ENCODE data around the gene EXOC6B. TPM values are rescaled to one million over a fixed set of nuclear protein-coding genes. Genes with fewer than 3 reads are reported as not detected.

Gene EXOC6B
- total RNA-seq, 1 donor from 2014 or later: 45.6 TPM

- Mint-ChIP-seq H3K9me3 (ENCODE audit: unreplicated experiment) (no peaks in the 10 kb centered on the region), H3K36me3 (ENCODE audit: low read depth, unreplicated experiment) (no peaks in the 10 kb centered on the region), H3K27ac (ENCODE audit: unreplicated experiment) (no peak overlapping the region), H3K27me3 (ENCODE audit: unreplicated experiment) (peaks cover 9% of the 10 kb centered on the region), H3K4me1 (ENCODE audit: unreplicated experiment) (no peaks in the 10 kb centered on the region), H3K4me3 (ENCODE audit: unreplicated experiment) (no peak overlapping the region)
- no peak for TF ChIP-seq CTCF (IDR thresholded peaks at IDR 0.05; ENCODE audit: unreplicated experiment)
- peak; percentile 1 for DNase-seq (ENCODE audit: low spot score)
Observed at GRCh38 chr2:72129681-72130340, 696.0 kb downstream of the EXOC6B start.

- H3K9me3 Mint-ChIP-seq (ENCODE audit: unreplicated experiment): no peaks in the 10 kb centered on the region
- no peak overlapping the region for H3K4me3 Mint-ChIP-seq (ENCODE audit: unreplicated experiment)
- H3K4me1 Mint-ChIP-seq (ENCODE audit: unreplicated experiment): no peaks in the 10 kb centered on the region
- no peak overlapping the region for H3K27ac Mint-ChIP-seq (ENCODE audit: unreplicated experiment)
- H3K36me3 Mint-ChIP-seq (ENCODE audit: low read depth, unreplicated experiment): no peaks in the 10 kb centered on the region
- no peak for DNase-seq (ENCODE audit: low spot score)
- no peak for TF ChIP-seq CTCF (IDR thresholded peaks at IDR 0.05; ENCODE audit: unreplicated experiment)
- peaks cover 9% of the 10 kb centered on the region for H3K27me3 Mint-ChIP-seq (ENCODE audit: unreplicated experiment)
Observed at GRCh38 chr2:72128843-72129227, 697.0 kb downstream of the EXOC6B start.

- no peaks in the 10 kb centered on the region for H3K36me3 Mint-ChIP-seq (ENCODE audit: low read depth, unreplicated experiment)
- peaks cover 9% of the 10 kb centered on the region for H3K27me3 Mint-ChIP-seq (ENCODE audit: unreplicated experiment)
- no peak overlapping the region for H3K4me3 Mint-ChIP-seq (ENCODE audit: unreplicated experiment)
- DNase-seq (ENCODE audit: low spot score): no peak
- H3K27ac Mint-ChIP-seq (ENCODE audit: unreplicated experiment): no peak overlapping the region
- no peak for TF ChIP-seq CTCF (IDR thresholded peaks at IDR 0.05; ENCODE audit: unreplicated experiment)
- no peaks in the 10 kb centered on the region for H3K4me1 Mint-ChIP-seq (ENCODE audit: unreplicated experiment)
- H3K9me3 Mint-ChIP-seq (ENCODE audit: unreplicated experiment): no peaks in the 10 kb centered on the region
Observed at GRCh38 chr2:72128059-72128842, 697.6 kb downstream of the EXOC6B start.

GRCh38 chr2:72127401-72128058 lies 698.3 kb downstream of the EXOC6B start:
- DNase-seq (ENCODE audit: low spot score): no peak
- Mint-ChIP-seq H3K9me3 (ENCODE audit: unreplicated experiment) (no peaks in the 10 kb centered on the region), H3K4me3 (ENCODE audit: unreplicated experiment) (no peak overlapping the region)

More at GRCh38 chr2:72127401-72128058, 698.3 kb downstream of the EXOC6B start:
- Mint-ChIP-seq H3K36me3 (ENCODE audit: low read depth, unreplicated experiment) (no peaks in the 10 kb centered on the region), H3K27ac (ENCODE audit: unreplicated experiment) (no peak overlapping the region), H3K27me3 (ENCODE audit: unreplicated experiment) (peaks cover 9% of the 10 kb centered on the region), H3K4me1 (ENCODE audit: unreplicated experiment) (no peaks in the 10 kb centered on the region)
- no peak for TF ChIP-seq CTCF (IDR thresholded peaks at IDR 0.05; ENCODE audit: unreplicated experiment)
